ENCODE data around the gene PHF12.

The PHF12 gene

DNA sequence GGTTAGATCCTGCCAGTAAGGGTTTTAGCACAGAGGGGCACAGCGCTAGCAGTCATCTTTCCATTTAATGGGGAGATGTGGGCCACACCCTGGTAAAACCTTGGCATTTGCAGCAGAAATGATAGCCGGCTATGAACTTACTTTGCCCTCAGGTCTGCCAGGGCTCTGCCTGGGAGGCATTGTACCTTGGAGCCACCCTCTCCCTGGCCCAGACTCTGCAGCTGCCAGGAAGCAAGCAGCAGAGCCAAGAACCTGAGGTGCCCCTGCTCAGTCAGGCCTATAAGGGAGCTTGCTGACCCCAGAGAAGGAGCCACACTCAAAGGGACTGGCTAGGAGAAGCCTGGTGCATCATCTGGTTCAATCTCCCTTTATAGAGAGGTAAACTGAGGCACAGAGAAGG is 23.7 kb upstream of the PHF12 start:
- no peak for DNase-seq

- DNase-seq: no peak
Observed at GRCh38 chr17:28974451-28974850, 23.1 kb upstream of the PHF12 start.

DNA sequence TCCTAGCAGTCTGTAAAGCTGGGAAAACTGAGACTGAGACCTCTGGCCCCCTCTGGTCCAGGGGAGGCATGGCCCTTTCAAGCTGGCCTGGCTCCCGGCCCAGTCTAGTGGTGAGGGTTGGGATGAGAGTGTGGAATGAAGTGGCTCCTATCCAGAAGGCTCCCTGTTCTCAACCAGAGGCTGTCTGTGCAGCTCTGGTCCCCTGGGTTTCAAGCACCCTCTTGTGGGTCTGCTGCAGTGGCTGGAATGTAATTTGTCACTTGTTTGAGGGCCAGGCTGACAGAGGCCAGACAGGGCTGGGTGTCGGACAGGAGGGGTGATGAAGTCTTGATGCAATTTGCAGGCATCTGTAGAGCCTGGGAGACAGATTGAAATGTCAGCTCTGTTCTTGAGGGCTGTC is 22.1 kb upstream of the PHF12 start:
- DNase-seq: no peak

GRCh38 chr17:28972437-28972836 is 21.1 kb upstream of the PHF12 start:
- no peak for DNase-seq

DNA sequence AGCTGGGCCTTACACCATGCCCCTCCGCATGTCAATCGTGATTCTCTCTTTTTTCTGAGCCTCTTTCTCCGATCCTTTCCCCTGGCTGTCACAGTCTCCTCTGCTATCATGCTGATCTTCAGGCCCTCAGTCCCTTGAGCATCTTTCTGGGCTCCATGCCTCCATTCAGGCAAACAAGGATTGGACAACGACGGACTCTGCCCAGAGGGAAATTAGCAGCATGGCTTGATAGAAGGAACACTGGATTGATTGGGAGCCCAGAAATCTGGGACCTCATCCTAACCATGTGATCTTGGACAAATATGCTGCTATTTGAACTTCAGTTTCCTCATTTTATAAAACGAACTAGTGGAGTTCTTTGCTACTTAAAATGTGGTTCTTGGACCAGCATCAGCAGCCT is 19.6 kb upstream of the PHF12 start:
- no peak for DNase-seq

GRCh38 chr17:28969706-28970393 is 18.5 kb upstream of the PHF12 start:
- no peak for DNase-seq

- no peak for DNase-seq
Observed at GRCh38 chr17:28968914-28969295, 17.6 kb upstream of the PHF12 start.

- DNase-seq: no peak
Observed at GRCh38 chr17:28968231-28968913, 17.1 kb upstream of the PHF12 start.

DNA sequence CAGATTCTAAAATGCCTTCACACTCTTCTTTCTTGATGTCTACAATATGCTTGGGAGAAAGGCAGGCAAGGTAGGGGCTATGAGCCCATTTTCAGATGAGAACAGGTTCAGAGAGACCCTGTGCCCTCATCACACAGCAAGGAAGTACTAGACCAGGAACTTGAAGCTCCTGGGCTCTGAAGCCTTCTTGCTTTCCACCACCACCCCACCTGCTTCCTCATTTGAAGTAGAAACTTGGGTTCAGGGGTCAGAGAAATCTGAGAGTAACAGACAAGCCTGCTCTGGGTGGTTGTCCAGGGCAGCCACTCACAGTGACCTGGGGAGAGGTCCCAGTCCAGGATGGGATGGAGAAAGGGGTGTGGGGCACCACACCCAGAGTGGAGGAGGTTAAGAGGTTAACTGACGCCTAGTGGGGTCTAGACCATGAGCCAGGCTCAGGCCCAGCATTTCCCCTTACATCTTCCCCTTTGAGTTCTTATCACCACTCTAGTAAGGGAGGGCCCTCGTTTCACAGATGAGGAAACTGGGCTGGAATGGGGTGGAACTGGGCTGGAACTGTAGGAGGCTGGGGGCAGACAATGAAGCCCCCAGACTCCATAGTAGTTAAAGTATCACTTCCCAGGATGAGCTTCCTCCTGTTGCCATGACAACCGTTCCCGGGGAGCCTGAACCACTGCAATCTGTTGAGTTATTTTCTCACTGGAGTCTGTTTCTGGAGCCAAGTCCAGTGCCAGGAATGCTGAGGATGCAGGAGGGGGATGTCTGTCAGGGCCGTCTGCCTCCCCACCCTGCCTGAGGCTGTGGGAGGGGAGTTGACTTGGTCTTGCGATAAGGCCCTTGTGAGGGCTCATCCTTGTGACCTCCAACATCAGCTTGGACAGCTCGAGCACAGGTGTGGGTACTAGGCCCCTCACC is 16.2 kb upstream of the PHF12 start:
- DNase-seq: no peak

DNA sequence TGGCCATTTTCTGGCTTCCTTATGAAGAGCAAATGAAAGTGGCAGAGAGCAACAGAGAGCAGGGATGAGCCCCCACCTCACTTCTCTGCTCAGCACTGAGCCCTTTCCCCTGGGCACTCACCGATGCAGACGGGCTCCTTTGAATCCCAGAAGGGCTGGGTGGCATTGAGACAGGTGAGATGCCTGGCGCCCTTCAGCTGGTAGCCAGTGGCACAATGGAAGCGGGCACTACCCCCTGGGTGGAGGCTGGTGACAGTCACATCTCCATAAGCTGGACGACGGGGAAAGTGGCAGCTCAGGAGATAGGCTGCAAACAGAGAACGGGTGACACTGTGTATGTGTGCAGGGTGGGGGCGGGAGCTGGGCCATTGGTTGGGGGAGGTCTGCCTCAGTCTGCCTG is 12.5 kb upstream of the PHF12 start:
- no peak for DNase-seq

DNA sequence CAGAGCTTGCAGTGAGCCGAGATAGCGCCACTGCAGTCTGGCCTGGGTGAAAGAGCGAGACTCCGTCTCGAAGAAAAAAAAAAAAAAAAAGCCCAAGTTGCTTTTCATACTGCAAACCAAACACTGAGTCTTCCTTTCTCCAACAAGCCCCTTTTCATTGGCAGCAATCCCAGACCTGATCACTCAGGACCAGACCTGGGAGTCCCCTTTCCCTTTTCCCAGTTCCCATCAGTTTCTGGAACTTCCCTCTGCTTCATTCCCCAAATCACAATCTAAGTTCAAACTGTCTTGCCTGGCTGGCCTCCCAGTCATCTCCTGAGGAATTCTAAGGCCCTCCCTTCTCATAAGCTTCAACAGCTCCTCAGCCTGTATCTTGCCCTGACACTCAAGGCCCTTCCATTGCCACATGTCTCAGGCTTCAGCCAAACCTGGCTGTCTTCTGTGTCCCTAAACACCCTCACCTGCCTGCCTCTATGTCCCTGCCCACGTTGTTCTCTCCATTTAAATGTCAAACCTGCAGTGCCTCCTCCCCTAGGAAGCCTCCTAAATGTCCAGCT is 11.8 kb upstream of the PHF12 start:
- DNase-seq: no peak

DNA sequence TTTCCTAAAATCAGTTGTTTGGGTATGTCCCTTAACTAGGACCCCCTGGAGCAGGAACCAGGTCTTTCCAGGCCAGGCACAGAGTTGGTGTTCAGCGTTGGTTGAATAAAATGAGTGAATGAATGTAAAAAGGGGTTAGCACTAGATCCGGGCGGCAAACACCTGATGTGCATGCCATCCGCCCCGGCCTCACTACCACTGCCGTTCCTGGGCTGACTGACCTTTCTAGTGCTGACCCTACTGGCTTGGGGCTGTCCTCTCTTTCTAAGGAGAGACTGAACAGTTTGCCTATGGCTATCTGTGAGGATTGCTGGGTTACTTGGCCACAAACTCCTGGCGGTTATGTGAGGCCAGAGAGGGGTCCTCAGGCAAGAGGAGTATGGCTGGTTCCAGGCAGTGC is 10.1 kb upstream of the PHF12 start:
- DNase-seq: no peak

GRCh38 chr17:28960256-28961061 is 9.1 kb upstream of the PHF12 start:
- no peak for DNase-seq

GRCh38 chr17:28959471-28959871 is 8.2 kb upstream of the PHF12 start:
- no peak for DNase-seq

- DNase-seq: no peak
Observed at GRCh38 chr17:28958820-28959455, 7.6 kb upstream of the PHF12 start.

- no peak for DNase-seq
Observed at GRCh38 chr17:28957992-28958355, 6.7 kb upstream of the PHF12 start.

GRCh38 chr17:28957277-28957991 is 6.1 kb upstream of the PHF12 start:
- no peak for DNase-seq

GRCh38 chr17:28956861-28957260 is 5.5 kb upstream of the PHF12 start:
- DNase-seq: no peak

GRCh38 chr17:28956112-28956511 is 4.8 kb upstream of the PHF12 start:
- DNase-seq: no peak

GRCh38 chr17:28955408-28955807 is 4.1 kb upstream of the PHF12 start:
- DNase-seq: no peak

- no peak for DNase-seq
Observed at GRCh38 chr17:28954886-28955285, 3.6 kb upstream of the PHF12 start.

Data from effector CD8-positive, alpha-beta T cell (primary cell).